ENCODE measurements around the gene KIF19.
"Not testable (repeated sequence)": the region's sequence is repeated elsewhere in the genome, so short reads cannot be mapped to it uniquely, and the experiment has no call there.

Gene KIF19

GRCh38 chr17:74325743-74326379 is at the start of gene KIF19:
Gene KIF19, plus strand, starts transcription at chr17:74326226. Its CDS starts 124 bp downstream, at chr17:74326350.
- FAIRE-seq, result no peak

- FAIRE-seq, result no peak
These were observed 49.5 kb upstream of the KIF19 start for GRCh38 chr17:74276541-74277009.

GRCh38 chr17:74277935-74278334 is 48.1 kb upstream of the KIF19 start:
- no peak for FAIRE-seq

- not testable (repeated sequence) for FAIRE-seq
These were observed 46.4 kb upstream of the KIF19 start for GRCh38 chr17:74279617-74280016.

GRCh38 chr17:74280093-74280513 is 45.9 kb upstream of the KIF19 start:
- FAIRE-seq, result no peak

GRCh38 chr17:74281799-74282198 is 44.2 kb upstream of the KIF19 start:
- FAIRE-seq, result no peak

GRCh38 chr17:74282274-74282586 is 43.8 kb upstream of the KIF19 start:
- FAIRE-seq, result not testable (repeated sequence)

GRCh38 chr17:74282587-74283370 is 43.2 kb upstream of the KIF19 start:
- no peak for FAIRE-seq

GRCh38 chr17:74283371-74283673 is 42.7 kb upstream of the KIF19 start:
- no peak for FAIRE-seq

- FAIRE-seq, result no peak
These were observed 38.9 kb upstream of the KIF19 start for GRCh38 chr17:74287031-74287602.

GRCh38 chr17:74288785-74289184 is 37.2 kb upstream of the KIF19 start:
- FAIRE-seq, result no peak

- FAIRE-seq, result no peak
These were observed 36.3 kb upstream of the KIF19 start for GRCh38 chr17:74289688-74290087.

GRCh38 chr17:74290340-74290739 is 35.7 kb upstream of the KIF19 start:
- no peak for FAIRE-seq

GRCh38 chr17:74292495-74292894 is 33.5 kb upstream of the KIF19 start:
- FAIRE-seq, result no peak

GRCh38 chr17:74295625-74296547 is 30.1 kb upstream of the KIF19 start:
- no peak for FAIRE-seq

GRCh38 chr17:74296548-74296936 is 29.5 kb upstream of the KIF19 start:
- no peak for FAIRE-seq

GRCh38 chr17:74297941-74298340 is 28.1 kb upstream of the KIF19 start:
- FAIRE-seq, result no peak

- no peak for FAIRE-seq
These were observed 27.2 kb upstream of the KIF19 start for GRCh38 chr17:74298778-74299177.

GRCh38 chr17:74299226-74300009 is 26.6 kb upstream of the KIF19 start:
- no peak for FAIRE-seq

- no peak for FAIRE-seq
These were observed 22.7 kb upstream of the KIF19 start for GRCh38 chr17:74303305-74303704.

GRCh38 chr17:74304184-74304583 is 21.8 kb upstream of the KIF19 start:
- no peak for FAIRE-seq
